ENCODE results near the gene MTSS2. TPM values are rescaled to one million over a fixed set of nuclear protein-coding genes. Genes with fewer than 3 reads are reported as not detected.

MTSS2 gene
- total RNA-seq, 1 experiment from 2014 or later: 0.15 TPM

- no peak overlapping the region for H3K9ac ChIP-seq (ENCODE audit: low read length)
- H4K20me1 ChIP-seq (ENCODE audit: insufficient read depth, low read depth, low read length): no peaks in the 10 kb centered on the region
- H3K36me3 ChIP-seq (ENCODE audit: insufficient read depth, low read length): no peaks in the 10 kb centered on the region
- H3K27me3 ChIP-seq (ENCODE audit: low read length): no peaks in the 10 kb centered on the region
- no peak overlapping the region for H2AFZ ChIP-seq (ENCODE audit: low read length)
- H3K9me3 ChIP-seq (ENCODE audit: low read length): no peaks in the 10 kb centered on the region
- no peaks in the 10 kb centered on the region for H3K79me2 ChIP-seq (ENCODE audit: low read length)
- no peak overlapping the region for H3K4me2 ChIP-seq (ENCODE audit: low read depth, low read length, poor library complexity, severe bottlenecking)
- H3K27ac ChIP-seq (ENCODE audit: low read length): no peak overlapping the region
- no peaks in the 10 kb centered on the region for H3K9me2 ChIP-seq (replicated peaks; ENCODE audit: insufficient read depth, low read length)
- DNase-seq: no peak
- H3K4me1 ChIP-seq (ENCODE audit: low read length): no peaks in the 10 kb centered on the region
- no peak overlapping the region for H3K4me3 ChIP-seq (ENCODE audit: low read length)
Observed at GRCh38 chr16:70725912-70726828, 40.3 kb upstream of the MTSS2 start.

- Histone ChIP-seq H3K9me3 (ENCODE audit: low read length) (no peaks in the 10 kb centered on the region), H3K4me1 (ENCODE audit: low read length) (no peaks in the 10 kb centered on the region), H3K27me3 (ENCODE audit: low read length) (no peaks in the 10 kb centered on the region), H4K20me1 (ENCODE audit: insufficient read depth, low read depth, low read length) (no peaks in the 10 kb centered on the region), H2AFZ (ENCODE audit: low read length) (no peak overlapping the region), H3K4me2 (ENCODE audit: low read depth, low read length, poor library complexity, severe bottlenecking) (no peak overlapping the region), H3K27ac (ENCODE audit: low read length) (no peak overlapping the region), H3K79me2 (ENCODE audit: low read length) (no peaks in the 10 kb centered on the region), H3K4me3 (ENCODE audit: low read length) (no peak overlapping the region), H3K9ac (ENCODE audit: low read length) (no peak overlapping the region), H3K36me3 (ENCODE audit: insufficient read depth, low read length) (no peaks in the 10 kb centered on the region; the same call in 1 of the 2 replicates), H3K9me2 (replicated peaks; ENCODE audit: insufficient read depth, low read length) (no peaks in the 10 kb centered on the region)
- no peak for DNase-seq
Observed at GRCh38 chr16:70725024-70725911, 39.4 kb upstream of the MTSS2 start.

DNA sequence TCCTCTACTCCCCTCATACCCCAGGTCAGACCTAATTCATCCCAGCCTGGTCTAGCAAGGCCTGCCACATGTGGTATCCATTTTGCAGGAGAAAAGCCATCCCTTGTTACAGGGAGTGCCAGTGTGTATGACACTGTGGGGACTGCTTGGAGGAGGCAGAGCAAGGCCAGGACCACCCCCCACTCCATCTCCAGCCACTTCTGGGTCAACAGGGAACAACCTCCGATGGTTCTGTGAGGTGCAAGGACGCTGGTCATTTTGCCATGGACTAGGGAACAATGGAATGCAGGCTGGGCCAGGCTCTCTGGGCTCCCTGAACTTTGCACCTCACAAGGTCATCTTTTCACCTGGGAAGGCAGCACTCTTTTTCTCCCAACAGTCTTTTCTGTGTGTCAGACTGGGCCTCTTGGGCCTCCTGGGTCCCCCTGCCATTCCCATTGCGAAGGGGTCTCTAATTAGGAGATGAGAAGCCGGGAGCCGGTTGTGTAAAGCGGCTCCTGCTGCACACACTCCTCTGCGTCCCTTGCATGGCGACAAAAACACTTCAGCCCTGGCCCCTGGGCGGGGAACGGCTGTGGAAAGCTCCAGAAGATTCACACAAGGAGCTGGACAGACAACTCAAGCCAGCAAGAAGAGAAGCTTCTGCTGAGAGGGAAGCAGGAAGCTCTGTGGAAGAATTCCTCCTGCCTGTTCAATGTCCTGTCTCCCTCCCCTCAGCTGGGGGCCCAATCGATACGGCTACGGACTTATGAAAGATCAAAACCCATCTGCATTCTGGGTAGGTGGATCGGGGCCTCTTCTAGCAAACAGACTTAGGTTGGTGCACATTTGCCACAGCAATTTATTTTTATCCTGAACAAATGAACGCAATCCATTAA lies 38.5 kb upstream of the MTSS2 start:
- Histone ChIP-seq H3K9me2 (replicated peaks; ENCODE audit: insufficient read depth, low read length) (no peaks in the 10 kb centered on the region), H4K20me1 (ENCODE audit: insufficient read depth, low read depth, low read length) (no peaks in the 10 kb centered on the region), H2AFZ (ENCODE audit: low read length) (no peak overlapping the region), H3K9me3 (ENCODE audit: low read length) (no peaks in the 10 kb centered on the region), H3K27ac (ENCODE audit: low read length) (no peak overlapping the region), H3K4me2 (ENCODE audit: low read depth, low read length, poor library complexity, severe bottlenecking) (no peak overlapping the region), H3K4me3 (ENCODE audit: low read length) (no peak overlapping the region), H3K36me3 (ENCODE audit: insufficient read depth, low read length) (no peaks in the 10 kb centered on the region; the same call in 1 of the 2 replicates), H3K9ac (ENCODE audit: low read length) (no peak overlapping the region), H3K4me1 (ENCODE audit: low read length) (no peaks in the 10 kb centered on the region), H3K27me3 (ENCODE audit: low read length) (no peaks in the 10 kb centered on the region), H3K79me2 (ENCODE audit: low read length) (no peaks in the 10 kb centered on the region)
- DNase-seq: no peak

- no peak overlapping the region for H2AFZ ChIP-seq (ENCODE audit: low read length)
- H3K4me3 ChIP-seq (ENCODE audit: low read length): no peak overlapping the region
- H3K9me2 ChIP-seq (replicated peaks; ENCODE audit: insufficient read depth, low read length): no peaks in the 10 kb centered on the region
- no peaks in the 10 kb centered on the region for H3K9me3 ChIP-seq (ENCODE audit: low read length)
- DNase-seq: no peak
- no peaks in the 10 kb centered on the region for H3K79me2 ChIP-seq (ENCODE audit: low read length)
- no peaks in the 10 kb centered on the region for H3K27me3 ChIP-seq (ENCODE audit: low read length)
- no peak overlapping the region for H3K27ac ChIP-seq (ENCODE audit: low read length)
- H3K4me1 ChIP-seq (ENCODE audit: low read length): no peaks in the 10 kb centered on the region
- no peak overlapping the region for H3K4me2 ChIP-seq (ENCODE audit: low read depth, low read length, poor library complexity, severe bottlenecking)
- H3K36me3 ChIP-seq (ENCODE audit: insufficient read depth, low read length): no peaks in the 10 kb centered on the region; the same call in 1 of the 2 replicates
- H4K20me1 ChIP-seq (ENCODE audit: insufficient read depth, low read depth, low read length): no peaks in the 10 kb centered on the region
- H3K9ac ChIP-seq (ENCODE audit: low read length): no peak overlapping the region
Observed at GRCh38 chr16:70723740-70724145, 37.9 kb upstream of the MTSS2 start.

- no peaks in the 10 kb centered on the region for H3K27me3 ChIP-seq (ENCODE audit: low read length)
- H3K27ac ChIP-seq (ENCODE audit: low read length): no peak overlapping the region
- H3K9me3 ChIP-seq (ENCODE audit: low read length): no peaks in the 10 kb centered on the region
- no peak overlapping the region for H3K9ac ChIP-seq (ENCODE audit: low read length)
- H3K4me1 ChIP-seq (ENCODE audit: low read length): no peaks in the 10 kb centered on the region
- no peak overlapping the region for H3K4me2 ChIP-seq (ENCODE audit: low read depth, low read length, poor library complexity, severe bottlenecking)
- no peaks in the 10 kb centered on the region; the same call in 1 of the 2 replicates for H3K36me3 ChIP-seq (ENCODE audit: insufficient read depth, low read length)
- no peak for DNase-seq
- no peaks in the 10 kb centered on the region for H3K79me2 ChIP-seq (ENCODE audit: low read length)
- no peak overlapping the region for H3K4me3 ChIP-seq (ENCODE audit: low read length)
- no peaks in the 10 kb centered on the region for H4K20me1 ChIP-seq (ENCODE audit: insufficient read depth, low read depth, low read length)
- no peak overlapping the region for H2AFZ ChIP-seq (ENCODE audit: low read length)
- no peaks in the 10 kb centered on the region for H3K9me2 ChIP-seq (replicated peaks; ENCODE audit: insufficient read depth, low read length)
Observed at GRCh38 chr16:70721202-70721963, 35.5 kb upstream of the MTSS2 start.

GRCh38 chr16:70720425-70721201 lies 34.8 kb upstream of the MTSS2 start:
- no peak for DNase-seq
- Histone ChIP-seq H3K9me2 (replicated peaks; ENCODE audit: insufficient read depth, low read length) (no peaks in the 10 kb centered on the region), H3K9me3 (ENCODE audit: low read length) (no peaks in the 10 kb centered on the region), H3K27ac (ENCODE audit: low read length) (no peak overlapping the region), H4K20me1 (ENCODE audit: insufficient read depth, low read depth, low read length) (no peaks in the 10 kb centered on the region), H3K27me3 (ENCODE audit: low read length) (no peaks in the 10 kb centered on the region), H3K4me2 (ENCODE audit: low read depth, low read length, poor library complexity, severe bottlenecking) (no peak overlapping the region), H3K36me3 (ENCODE audit: insufficient read depth, low read length) (no peaks in the 10 kb centered on the region; the same call in 1 of the 2 replicates), H3K79me2 (ENCODE audit: low read length) (no peaks in the 10 kb centered on the region), H3K9ac (ENCODE audit: low read length) (no peak overlapping the region), H3K4me1 (ENCODE audit: low read length) (no peaks in the 10 kb centered on the region), H3K4me3 (ENCODE audit: low read length) (no peak overlapping the region), H2AFZ (ENCODE audit: low read length) (no peak overlapping the region)

DNA sequence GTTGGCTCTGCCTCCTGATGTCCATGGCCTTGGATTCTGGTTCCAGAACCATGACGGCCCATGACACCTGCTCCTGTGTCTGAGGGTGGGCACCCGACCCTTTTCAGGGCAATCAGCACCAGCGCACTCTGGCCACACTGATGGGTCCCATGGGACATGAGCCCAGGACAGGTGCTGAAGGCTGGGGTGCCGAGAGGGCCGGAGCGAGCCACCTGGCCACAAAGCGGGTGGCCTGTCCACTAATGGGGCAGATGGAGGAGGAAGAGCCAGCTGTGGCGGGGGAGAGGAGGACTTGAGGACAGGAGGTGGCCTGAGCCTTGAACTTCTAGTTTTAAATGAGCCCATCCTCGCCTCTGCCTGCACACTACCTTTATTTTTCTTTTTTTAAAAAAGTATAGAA lies 31.2 kb upstream of the MTSS2 start:
- no peak for DNase-seq
- H3K27ac ChIP-seq (ENCODE audit: low read length): no peak overlapping the region
- no peaks in the 10 kb centered on the region for H4K20me1 ChIP-seq (ENCODE audit: insufficient read depth, low read depth, low read length)
- H3K9ac ChIP-seq (ENCODE audit: low read length): no peak overlapping the region
- no peak overlapping the region for H3K4me2 ChIP-seq (ENCODE audit: low read depth, low read length, poor library complexity, severe bottlenecking)
- H3K4me3 ChIP-seq (ENCODE audit: low read length): no peak overlapping the region
- H2AFZ ChIP-seq (ENCODE audit: low read length): no peak overlapping the region
- no peaks in the 10 kb centered on the region; the same call in 1 of the 2 replicates for H3K36me3 ChIP-seq (ENCODE audit: insufficient read depth, low read length)
- no peaks in the 10 kb centered on the region for H3K79me2 ChIP-seq (ENCODE audit: low read length)
- H3K4me1 ChIP-seq (ENCODE audit: low read length): no peaks in the 10 kb centered on the region
- no peaks in the 10 kb centered on the region for H3K9me2 ChIP-seq (replicated peaks; ENCODE audit: insufficient read depth, low read length)
- H3K27me3 ChIP-seq (ENCODE audit: low read length): no peaks in the 10 kb centered on the region
- no peaks in the 10 kb centered on the region for H3K9me3 ChIP-seq (ENCODE audit: low read length)
